ENCODE measurements around the gene HDGF.
"Not testable (repeated sequence)": the region's sequence is repeated elsewhere in the genome, so short reads cannot be mapped to it uniquely, and the experiment has no call there.

Gene HDGF

DNA sequence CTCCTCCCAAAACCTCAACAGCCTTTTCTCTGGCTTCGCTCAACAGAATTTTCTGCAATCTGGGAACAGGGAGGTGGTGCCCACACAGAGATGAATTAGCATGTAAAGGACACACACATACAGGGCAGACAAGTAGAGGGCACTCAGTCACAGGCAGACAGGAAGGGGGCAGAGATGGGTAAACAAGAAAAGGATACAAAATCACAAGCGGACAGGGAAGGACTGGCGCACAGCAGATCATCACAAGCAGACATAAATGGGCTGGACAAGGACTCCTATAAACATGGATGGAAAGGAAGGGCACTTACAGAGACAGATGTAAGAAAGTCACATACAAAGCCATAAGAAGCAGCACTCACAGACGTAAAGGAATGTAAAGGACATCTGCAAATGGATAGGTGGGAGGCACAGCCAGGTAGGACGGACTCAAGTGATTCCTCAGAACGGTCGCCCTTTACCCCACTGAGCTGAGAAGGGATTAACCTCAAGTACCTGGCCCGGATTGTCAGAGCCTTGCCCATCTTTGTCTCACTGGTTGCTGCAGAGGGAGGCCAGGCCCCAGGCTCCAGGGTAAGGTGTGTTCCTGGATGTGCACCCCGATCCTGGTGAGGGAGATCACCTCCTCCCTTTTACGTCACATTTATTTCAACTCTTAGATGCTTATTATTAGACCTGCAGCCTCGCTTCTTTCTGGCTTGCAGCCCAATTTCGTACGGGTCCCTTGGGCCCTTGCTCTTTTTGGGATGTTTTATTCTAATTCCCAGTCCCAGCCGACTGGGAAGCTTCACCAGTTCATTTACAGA lies 15.0 kb upstream of the HDGF start:
- DNase-seq: no peak

DNA sequence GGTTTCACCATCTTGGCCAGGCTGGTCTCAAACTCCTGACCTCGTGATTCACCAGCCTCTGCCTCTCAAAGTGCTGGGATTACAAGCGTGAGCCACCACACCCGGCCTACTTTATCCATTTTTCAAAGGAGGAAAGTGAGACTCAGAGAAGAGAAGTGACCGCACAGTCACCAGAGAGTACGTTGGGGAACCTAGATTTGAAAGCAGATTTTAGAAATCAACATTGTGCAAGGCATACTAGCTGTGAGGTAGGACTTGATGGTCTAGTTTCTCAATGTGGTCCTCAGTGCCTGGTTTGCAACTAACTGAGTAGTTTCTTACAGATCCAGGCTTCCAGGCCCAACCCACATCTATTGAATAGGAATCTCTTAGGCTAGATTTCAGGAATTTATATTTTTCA lies 14.2 kb upstream of the HDGF start:
- no peak for DNase-seq

DNA sequence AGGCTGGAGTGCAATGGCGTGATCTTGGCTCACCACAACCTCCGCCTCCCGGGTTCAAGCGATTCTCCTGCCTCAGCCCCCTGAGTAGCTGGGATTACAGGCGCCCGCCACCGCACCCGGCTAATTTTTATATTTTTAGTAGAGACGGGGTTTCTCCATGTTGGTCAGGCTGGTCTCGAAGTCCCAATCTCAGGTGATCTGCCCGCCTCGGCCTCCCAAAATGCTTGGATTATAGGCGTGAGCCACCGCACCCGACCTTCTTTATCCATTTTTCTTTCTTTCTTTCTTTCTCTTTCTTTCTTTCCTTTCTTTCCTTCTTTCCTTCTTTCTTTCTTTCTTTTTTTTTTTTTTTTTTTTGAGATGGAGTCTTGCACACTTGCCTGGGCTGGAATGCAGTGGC lies 13.7 kb upstream of the HDGF start:
- not testable (repeated sequence) for DNase-seq

DNA sequence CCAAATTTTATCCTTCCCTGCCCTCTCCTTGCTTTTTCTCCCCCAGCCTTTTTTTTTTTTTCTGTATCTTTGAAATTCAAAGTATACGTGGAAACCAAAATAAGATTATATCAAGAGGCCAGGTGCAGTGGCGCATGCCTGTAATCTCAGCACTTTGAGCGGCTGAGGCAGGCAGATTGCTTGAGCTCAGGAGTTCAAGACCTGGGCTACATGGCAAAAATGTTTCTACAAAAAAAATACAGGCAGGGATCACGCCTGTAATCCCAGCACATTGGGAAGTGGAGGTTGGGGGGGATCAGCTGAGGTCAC lies 9.3 kb upstream of the HDGF start:
- DNase-seq: no peak

GRCh38 chr1:156760092-156760795 lies 8.8 kb upstream of the HDGF start:
- DNase-seq: no peak

DNA sequence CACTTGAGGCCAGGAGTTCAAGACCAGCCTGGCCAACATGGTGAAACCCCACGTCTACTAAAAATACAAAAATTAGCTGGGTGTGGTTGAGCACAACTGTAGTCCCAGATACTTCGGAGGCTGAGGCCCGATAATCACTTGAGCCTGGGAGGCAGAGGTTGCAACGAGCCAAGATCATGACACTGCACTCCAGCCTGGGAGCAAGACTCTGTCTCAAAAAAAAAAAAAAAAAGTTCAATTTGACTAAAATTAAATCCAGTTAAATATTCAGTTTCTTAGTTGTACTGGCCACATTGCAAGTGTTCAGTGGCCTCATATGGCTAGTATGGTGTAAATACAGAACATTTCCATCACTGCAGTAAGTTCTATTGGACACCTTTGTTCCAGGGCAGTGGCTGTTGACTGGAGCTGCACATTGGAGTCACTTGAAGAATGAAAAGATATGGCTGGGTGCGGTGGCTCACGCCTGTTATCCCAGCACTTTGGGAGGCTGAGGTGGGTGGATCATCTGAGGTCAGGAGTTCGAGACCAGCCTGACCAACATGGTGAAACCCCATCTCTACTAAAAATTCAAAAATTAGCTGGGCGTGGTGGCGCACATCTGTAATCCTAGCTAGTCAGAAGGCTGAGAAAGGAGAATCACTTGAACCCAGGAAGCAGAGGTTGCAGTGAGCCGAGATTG lies 6.2 kb upstream of the HDGF start:
- DNase-seq: not testable (repeated sequence)

GRCh38 chr1:156756355-156756754 lies 4.9 kb upstream of the HDGF start:
- DNase-seq: no peak

DNA sequence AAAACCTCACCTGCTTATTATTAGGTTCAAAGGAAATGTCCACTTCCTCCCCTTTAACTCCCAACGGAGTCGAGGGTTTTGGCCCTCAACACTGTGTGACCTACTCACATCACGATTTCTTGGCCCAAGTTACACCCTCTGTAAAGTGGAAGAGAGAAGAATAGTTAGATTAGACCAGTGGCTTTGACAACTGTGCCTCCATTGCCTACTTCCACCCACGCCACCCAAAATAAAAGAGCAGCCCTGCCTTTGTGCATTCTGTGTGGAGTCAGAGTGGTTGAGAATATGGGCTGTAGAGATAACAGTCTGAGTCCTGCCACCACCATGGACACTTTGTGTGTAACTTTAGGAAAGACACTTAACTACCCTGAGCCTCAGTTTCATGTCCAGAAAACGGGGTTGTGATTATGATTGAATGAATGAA lies 4.1 kb upstream of the HDGF start:
- DNase-seq: no peak

DNA sequence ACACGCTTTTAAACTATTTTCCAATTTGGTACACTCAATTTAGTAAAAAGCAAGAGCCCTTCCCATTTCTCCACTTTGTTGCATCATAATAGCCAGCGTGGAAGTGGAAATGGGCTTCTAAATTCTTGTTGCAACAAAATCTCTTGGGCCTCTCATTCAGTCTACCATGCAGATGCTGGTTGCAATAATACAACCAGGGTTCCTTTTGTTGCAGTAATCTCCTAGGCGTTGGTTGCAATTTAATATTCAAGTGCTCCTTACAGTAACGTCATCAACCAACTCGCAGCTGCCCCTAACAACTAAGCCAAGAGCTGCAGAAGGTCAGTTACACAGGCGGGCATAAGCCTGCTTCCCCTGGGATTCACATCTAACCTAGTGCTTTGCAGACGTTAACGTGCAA lies 2.7 kb upstream of the HDGF start:
- DNase-seq: no peak

DNA sequence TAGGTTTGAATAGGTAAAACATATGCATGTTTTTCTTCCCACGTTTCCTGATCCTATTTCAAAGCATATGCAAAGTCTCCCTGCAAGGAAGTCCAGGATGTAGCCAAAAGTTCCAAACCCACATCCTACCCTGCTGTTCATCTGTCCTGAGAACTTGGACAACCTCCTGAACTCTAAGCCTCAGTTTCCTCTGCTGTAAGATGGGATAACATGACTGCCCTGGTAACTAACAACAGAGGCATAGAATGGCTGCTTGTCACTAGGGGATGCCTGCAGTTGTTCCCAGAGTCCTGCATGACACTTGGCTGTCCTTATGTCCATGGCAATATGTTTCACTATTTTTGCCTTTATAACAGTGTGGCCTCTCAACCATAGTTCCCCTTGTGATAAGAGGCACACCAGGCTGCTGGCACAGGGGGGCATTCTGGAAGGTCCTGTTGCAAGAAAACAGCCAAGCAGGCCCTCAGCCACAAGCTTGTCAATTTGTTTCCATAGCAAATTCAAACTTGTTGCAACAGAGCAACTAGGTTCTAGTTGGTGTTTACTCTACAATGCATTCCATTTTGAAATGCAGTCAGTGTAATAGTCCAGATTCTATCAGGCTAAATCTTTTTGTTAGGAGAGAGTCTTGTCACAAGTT lies 1.5 kb upstream of the HDGF start:
- no peak for DNase-seq

- DNase-seq: peak; percentile 96
Observed at GRCh38 chr1:156751757-156752481, 444 bp upstream of the HDGF start.

- DNase-seq: peak; percentile 29
Observed at GRCh38 chr1:156750711-156751450, 594 bp downstream of the HDGF start.

DNA sequence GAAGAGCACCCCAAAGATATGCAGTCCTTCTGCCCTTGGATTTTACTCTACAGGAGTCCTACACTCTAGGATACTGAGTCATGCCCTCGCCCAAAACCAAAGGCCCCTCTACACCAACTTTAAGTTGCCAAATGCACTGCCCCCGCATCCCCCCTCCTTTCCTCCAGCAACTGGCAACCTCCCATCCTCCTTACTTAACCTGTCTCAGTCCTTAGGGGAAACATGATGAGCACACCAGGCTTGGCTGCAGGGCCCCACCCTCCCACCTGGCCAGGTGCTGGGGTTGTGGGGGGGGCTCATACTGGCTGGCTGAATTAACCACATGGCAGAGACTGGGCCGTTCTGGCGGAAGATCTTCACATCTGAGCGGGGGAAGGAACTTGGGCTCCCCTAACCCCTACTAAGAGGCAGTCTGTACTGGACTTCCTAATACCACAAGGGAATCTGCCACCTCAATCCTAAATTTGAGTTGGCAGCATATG lies 1.2 kb downstream of the HDGF start:
- DNase-seq: no peak

DNA sequence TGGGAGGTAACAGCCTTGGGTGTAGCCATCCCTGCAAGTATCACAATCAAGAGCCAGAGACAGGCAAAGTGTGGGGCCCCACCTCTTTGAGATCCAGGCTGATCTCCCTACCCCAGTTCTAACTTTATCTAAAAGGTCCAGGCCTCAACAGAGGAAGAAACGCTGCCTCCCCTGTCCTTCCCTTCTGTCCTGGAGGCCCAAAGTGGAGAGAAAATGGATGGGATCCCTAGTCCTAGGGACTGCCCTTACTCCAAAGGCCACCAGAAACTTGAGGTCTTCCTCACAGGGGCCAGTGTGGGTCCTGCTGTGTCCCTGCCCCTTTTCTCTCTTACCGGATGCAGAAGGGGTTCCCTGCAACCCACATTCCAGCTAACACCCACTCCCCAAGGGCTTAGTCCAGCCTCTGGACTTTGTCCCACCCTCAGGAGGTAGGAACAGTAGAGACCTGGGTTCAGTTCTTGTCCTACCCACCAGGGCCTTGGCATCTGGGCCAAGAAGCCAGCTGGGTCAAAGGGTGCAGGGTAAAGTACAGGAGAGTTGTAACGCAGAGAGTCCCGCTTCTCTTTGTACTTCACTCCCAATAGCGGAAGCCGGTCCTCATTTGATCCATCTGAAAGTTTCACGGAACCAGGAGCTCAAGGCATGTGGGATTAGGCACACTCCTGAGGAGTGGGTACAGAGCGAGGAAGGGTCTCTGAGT lies 1.9 kb downstream of the HDGF start:
- DNase-seq: no peak

- DNase-seq: no peak
Observed at GRCh38 chr1:156748670-156749418, 2.6 kb downstream of the HDGF start.

GRCh38 chr1:156747742-156748669 lies 3.5 kb downstream of the HDGF start:
- no peak for DNase-seq

DNA sequence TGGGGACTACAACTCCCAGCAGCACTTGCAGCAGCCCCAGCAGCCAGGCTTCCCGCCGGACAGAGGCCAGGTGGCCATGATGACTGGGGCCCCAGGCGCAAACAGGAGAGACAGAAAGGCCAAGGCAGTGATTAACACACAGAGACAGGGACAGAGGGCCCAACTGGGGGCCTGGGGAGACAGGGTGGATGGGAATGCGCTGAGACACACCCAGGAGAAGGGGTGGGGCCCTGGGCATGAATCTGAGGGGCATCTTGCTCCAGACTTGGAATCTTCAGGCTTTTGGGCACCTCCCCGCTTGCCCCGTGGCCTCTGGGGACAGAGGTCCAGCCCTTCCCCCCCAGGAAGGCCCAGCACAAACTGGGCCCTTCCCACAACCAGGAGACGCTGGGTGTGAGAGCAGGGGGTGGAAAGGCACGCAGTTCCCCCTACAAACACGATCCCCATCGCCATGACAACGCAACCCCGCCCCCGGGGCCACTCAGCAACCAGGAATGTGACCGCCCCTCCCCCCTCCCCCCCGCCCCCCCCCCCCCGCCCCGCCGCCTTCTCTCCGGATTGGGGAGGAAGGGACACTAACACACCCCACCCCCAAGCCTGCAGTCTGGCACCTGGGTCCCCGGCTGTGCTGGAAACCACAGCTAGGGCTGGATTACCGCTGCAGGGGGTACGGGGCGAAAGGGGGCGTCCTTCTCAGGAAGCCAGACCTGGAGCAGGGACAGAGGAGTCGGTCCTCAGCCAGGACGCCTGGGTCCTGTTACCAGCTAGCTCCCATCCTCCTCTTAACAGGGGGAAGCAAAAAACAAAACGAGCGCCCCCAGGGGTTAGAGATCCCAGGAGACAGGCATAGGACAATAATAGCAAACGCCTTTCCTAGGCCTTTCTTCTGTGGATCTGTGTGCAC lies 4.5 kb downstream of the HDGF start:
- peak; percentile 57 for DNase-seq

- DNase-seq: no peak
Observed at GRCh38 chr1:156746406-156746727, 5.1 kb downstream of the HDGF start.
